SK-N-SH treated with all-trans-retinoic acid at 6 μM for 48 hours (cell line): ENCODE measurements around the gene CUL5.

Source experiments
- ATAC-seq: fragments of 200-7000 bp; cut with Tn5 transposase; 3 replicates; pipeline ENCODE4 v1.9.1; 2020; ENCODE audit warnings: mild to moderate bottlenecking, moderate library complexity
- ARNTL ChIP-seq: fragments of 450-650 bp; formaldehyde crosslinking; IDR thresholded peaks from 2 replicates; pipeline ENCODE4 v1.5.0; 2020; ENCODE audit warnings: low read depth, mild to moderate bottlenecking, moderate library complexity, borderline replicate concordance
- BACH2 ChIP-seq: fragments of 250-450 bp; sonication (Bioruptor Pico); IDR thresholded peaks from 2 replicates; pipeline ENCODE4 v1.9.0; 2021; ENCODE audit warnings: mild to moderate bottlenecking, borderline replicate concordance
- GLIS3 ChIP-seq: fragments of 250-450 bp; sonication (Bioruptor Pico); IDR thresholded peaks from 2 replicates; pipeline ENCODE4 v1.5.0; 2020; ENCODE audit warnings: mild to moderate bottlenecking, moderate library complexity
- ISL1 ChIP-seq: fragments of 250-450 bp; sonication (Bioruptor Pico); IDR thresholded peaks from 2 replicates; pipeline ENCODE4 v2.1.2; 2022; ENCODE audit warnings: mild to moderate bottlenecking, moderate library complexity
- PPARA ChIP-seq: fragments of 250-450 bp; sonication (Bioruptor Pico); IDR thresholded peaks from 2 replicates; pipeline ENCODE4 v1.5.0; 2020; ENCODE audit warnings: mild to moderate bottlenecking, borderline replicate concordance
- RARB ChIP-seq: fragments of 250-450 bp; sonication (Bioruptor Pico); IDR thresholded peaks from 2 replicates; pipeline ENCODE4 v1.8.0; 2021; ENCODE audit warnings: mild to moderate bottlenecking, moderate library complexity
- SNAI2 ChIP-seq: fragments of 250-450 bp; sonication (Bioruptor Pico); IDR thresholded peaks from 2 replicates; pipeline ENCODE4 v1.5.0; 2020; ENCODE audit warnings: mild to moderate bottlenecking, moderate library complexity
- TCF4 ChIP-seq: fragments of 250-450 bp; sonication (Bioruptor Pico); IDR thresholded peaks from 2 replicates; pipeline ENCODE4 v1.8.0; 2021; ENCODE audit warnings: mild to moderate bottlenecking, moderate library complexity, borderline replicate concordance
- TOX ChIP-seq: fragments of 250-450 bp; sonication (Bioruptor Pico); IDR thresholded peaks from 2 replicates; pipeline ENCODE4 v1.8.0; 2021; ENCODE audit warnings: mild to moderate bottlenecking, moderate library complexity, borderline replicate concordance
- ZC3H10 ChIP-seq: fragments of 250-450 bp; sonication (Bioruptor Pico); IDR thresholded peaks from 2 replicates; pipeline ENCODE4 v1.5.1; 2021; ENCODE audit warnings: mild to moderate bottlenecking, moderate library complexity
- ZFP3 ChIP-seq: fragments of 250-450 bp; sonication (Bioruptor Pico); IDR thresholded peaks from 2 replicates; pipeline ENCODE4 v1.5.0; 2020; ENCODE audit warnings: mild to moderate bottlenecking, moderate library complexity
- ZNF565 ChIP-seq: fragments of 450-650 bp; formaldehyde crosslinking; conservative IDR thresholded peaks from 2 replicates; pipeline ENCODE4 v1.5.0; 2020; ENCODE audit warnings: low read depth, mild to moderate bottlenecking, moderate library complexity
- ZNF8 ChIP-seq: fragments of 450-650 bp; formaldehyde crosslinking; IDR thresholded peaks from 2 replicates; pipeline ENCODE4 v1.5.0; 2020; ENCODE audit warnings: mild to moderate bottlenecking, moderate library complexity
- TF ChIP-seq, protein P1 (sequence below): fragments of 250-450 bp; sonication (Bioruptor Pico); IDR thresholded peaks from 2 replicates; pipeline ENCODE4 v1.5.0; 2020; ENCODE audit warnings: mild to moderate bottlenecking, moderate library complexity
- TF ChIP-seq, protein P2 (sequence below): fragments of 250-450 bp; sonication (Bioruptor Pico); IDR thresholded peaks from 2 replicates; pipeline ENCODE4 v1.8.0; 2021; ENCODE audit warnings: low read depth, mild to moderate bottlenecking, moderate library complexity, borderline replicate concordance
- TF ChIP-seq, protein P3 (sequence below): fragments of 250-450 bp; sonication (Bioruptor Pico); IDR thresholded peaks from 2 replicates; pipeline ENCODE4 v1.8.0; 2020; ENCODE audit warnings: mild to moderate bottlenecking, moderate library complexity, borderline replicate concordance

The CUL5 gene

DNA sequence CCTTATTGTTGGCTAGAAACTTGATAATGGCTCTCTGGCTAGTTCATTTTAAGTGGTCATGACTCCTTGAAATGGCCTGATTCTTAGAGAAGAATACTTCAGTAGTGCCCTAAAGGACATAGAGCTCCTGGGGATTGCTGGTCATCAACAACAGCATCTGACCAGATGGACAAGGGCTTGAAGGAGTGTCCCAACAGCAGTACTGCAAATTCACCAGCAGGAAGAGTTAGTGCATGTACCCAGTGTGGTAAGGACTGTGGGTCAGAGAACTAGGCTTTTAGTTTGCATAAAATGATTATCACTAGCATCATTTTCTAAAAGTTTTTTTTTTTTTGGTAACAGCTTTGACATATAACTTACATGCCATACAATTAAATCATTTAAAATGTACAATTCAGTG is 39.5 kb upstream of the CUL5 start:
- TF ChIP-seq TOX (CRISPR knock-in tag) (no peak), TCF4 (CRISPR knock-in tag) (no peak), ZFP3 (no peak), PPARA (CRISPR knock-in tag) (no peak), ZC3H10 (no peak), ISL1 (CRISPR knock-in tag) (no peak)
- TF ChIP-seq, protein P1, sequence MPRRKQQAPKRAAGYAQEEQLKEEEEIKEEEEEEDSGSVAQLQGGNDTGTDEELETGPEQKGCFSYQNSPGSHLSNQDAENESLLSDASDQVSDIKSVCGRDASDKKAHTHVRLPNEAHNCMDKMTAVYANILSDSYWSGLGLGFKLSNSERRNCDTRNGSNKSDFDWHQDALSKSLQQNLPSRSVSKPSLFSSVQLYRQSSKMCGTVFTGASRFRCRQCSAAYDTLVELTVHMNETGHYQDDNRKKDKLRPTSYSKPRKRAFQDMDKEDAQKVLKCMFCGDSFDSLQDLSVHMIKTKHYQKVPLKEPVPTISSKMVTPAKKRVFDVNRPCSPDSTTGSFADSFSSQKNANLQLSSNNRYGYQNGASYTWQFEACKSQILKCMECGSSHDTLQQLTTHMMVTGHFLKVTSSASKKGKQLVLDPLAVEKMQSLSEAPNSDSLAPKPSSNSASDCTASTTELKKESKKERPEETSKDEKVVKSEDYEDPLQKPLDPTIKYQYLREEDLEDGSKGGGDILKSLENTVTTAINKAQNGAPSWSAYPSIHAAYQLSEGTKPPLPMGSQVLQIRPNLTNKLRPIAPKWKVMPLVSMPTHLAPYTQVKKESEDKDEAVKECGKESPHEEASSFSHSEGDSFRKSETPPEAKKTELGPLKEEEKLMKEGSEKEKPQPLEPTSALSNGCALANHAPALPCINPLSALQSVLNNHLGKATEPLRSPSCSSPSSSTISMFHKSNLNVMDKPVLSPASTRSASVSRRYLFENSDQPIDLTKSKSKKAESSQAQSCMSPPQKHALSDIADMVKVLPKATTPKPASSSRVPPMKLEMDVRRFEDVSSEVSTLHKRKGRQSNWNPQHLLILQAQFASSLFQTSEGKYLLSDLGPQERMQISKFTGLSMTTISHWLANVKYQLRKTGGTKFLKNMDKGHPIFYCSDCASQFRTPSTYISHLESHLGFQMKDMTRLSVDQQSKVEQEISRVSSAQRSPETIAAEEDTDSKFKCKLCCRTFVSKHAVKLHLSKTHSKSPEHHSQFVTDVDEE (CRISPR knock-in tag), result no peak
- TF ChIP-seq, all 23 proteins: peak for 0
- peak; percentile 75 for ATAC-seq

DNA sequence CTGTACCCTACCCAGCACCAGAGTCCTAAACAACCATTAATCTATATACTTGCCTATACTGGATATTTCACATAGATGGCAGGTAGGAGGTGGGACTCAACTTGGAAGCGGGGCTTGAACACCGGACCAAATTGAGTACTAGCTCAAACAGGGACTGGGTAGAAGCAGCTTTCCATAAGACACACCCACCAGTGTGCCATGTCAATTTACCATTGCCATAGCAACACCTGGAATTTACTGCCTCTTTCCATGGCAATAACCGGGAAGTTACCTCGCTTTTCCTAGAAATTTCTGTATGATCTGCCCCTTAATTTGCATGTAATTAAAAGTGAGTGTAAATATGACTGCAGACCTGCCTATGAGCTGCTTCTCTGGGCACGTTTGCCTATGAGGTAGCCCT is 38.6 kb upstream of the CUL5 start:
- ATAC-seq, result no peak
- TF ChIP-seq ISL1 (CRISPR knock-in tag) (no peak), ZNF565 (CRISPR knock-in tag) (no peak), GLIS3 (no peak), SNAI2 (no peak)
- TF ChIP-seq, protein P2, sequence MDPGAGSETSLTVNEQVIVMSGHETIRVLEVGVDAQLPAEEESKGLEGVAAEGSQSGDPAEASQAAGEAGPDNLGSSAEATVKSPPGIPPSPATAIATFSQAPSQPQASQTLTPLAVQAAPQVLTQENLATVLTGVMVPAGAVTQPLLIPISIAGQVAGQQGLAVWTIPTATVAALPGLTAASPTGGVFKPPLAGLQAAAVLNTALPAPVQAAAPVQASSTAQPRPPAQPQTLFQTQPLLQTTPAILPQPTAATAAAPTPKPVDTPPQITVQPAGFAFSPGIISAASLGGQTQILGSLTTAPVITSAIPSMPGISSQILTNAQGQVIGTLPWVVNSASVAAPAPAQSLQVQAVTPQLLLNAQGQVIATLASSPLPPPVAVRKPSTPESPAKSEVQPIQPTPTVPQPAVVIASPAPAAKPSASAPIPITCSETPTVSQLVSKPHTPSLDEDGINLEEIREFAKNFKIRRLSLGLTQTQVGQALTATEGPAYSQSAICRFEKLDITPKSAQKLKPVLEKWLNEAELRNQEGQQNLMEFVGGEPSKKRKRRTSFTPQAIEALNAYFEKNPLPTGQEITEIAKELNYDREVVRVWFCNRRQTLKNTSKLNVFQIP (CRISPR knock-in tag), result no peak
- TF ChIP-seq, protein P1 (CRISPR knock-in tag), result no peak
- TF ChIP-seq, all 23 proteins: peak for 0

DNA sequence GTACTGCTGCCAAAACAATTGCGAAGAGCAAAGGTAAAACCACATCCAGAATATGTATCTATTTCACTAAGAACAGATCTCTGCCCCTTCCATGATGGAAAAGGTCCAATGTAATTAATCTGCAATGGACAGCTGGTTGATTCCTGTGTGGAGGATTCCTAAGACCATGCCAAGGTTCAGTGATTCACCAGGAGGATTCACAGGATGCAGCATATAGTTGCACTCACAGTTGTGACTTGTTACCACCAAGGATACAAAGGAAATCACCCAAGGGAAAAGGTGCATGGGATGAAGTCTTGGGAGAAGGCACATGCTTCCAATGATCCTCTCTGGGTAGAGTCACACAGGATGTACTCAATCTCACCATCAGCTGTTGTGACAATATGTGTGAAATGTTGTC is 35.1 kb upstream of the CUL5 start:
- TF ChIP-seq PPARA (CRISPR knock-in tag), result no peak
- no peak for TF ChIP-seq ZNF565 (CRISPR knock-in tag)
- no peak for TF ChIP-seq TOX (CRISPR knock-in tag)
- TF ChIP-seq, protein P3, sequence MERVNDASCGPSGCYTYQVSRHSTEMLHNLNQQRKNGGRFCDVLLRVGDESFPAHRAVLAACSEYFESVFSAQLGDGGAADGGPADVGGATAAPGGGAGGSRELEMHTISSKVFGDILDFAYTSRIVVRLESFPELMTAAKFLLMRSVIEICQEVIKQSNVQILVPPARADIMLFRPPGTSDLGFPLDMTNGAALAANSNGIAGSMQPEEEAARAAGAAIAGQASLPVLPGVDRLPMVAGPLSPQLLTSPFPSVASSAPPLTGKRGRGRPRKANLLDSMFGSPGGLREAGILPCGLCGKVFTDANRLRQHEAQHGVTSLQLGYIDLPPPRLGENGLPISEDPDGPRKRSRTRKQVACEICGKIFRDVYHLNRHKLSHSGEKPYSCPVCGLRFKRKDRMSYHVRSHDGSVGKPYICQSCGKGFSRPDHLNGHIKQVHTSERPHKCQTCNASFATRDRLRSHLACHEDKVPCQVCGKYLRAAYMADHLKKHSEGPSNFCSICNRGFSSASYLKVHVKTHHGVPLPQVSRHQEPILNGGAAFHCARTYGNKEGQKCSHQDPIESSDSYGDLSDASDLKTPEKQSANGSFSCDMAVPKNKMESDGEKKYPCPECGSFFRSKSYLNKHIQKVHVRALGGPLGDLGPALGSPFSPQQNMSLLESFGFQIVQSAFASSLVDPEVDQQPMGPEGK (CRISPR knock-in tag), result no peak
- TF ChIP-seq RARB (CRISPR knock-in tag), result no peak
- TF ChIP-seq ZNF8, result no peak
- no peak for TF ChIP-seq ISL1 (CRISPR knock-in tag)
- TF ChIP-seq BACH2 (CRISPR knock-in tag), result no peak
- TF ChIP-seq ARNTL (CRISPR knock-in tag), result no peak
- TF ChIP-seq, protein P1 (CRISPR knock-in tag), result no peak
- ATAC-seq, result no peak
